ENCODE measurements around the gene NHLH1.

The NHLH1 gene

DNA sequence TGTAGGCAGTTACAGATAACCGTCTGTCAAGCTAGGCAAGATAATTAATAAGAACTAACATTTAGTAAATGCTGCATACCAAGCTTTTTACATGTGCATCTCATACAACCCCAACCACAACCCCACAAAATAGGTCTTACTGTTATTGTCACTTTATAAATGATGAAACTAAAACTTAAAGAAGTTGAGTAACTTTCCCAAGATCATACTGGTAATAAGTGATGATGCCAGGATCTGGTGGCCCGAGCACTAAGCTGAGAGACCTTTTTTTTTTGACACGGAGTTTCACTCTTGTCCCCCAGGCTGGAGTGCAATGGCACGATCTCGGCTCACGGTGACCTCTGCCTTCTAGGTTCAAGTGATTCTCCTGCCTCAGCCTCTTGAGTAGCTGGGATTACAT, 21.9 kb upstream of the NHLH1 start:
- no peak overlapping the region for H3K4me3 ChIP-seq (ENCODE audit: low read depth, low read length)
- DNase-seq (ENCODE audit: low read depth), result no peak
- TF ChIP-seq, protein P1, sequence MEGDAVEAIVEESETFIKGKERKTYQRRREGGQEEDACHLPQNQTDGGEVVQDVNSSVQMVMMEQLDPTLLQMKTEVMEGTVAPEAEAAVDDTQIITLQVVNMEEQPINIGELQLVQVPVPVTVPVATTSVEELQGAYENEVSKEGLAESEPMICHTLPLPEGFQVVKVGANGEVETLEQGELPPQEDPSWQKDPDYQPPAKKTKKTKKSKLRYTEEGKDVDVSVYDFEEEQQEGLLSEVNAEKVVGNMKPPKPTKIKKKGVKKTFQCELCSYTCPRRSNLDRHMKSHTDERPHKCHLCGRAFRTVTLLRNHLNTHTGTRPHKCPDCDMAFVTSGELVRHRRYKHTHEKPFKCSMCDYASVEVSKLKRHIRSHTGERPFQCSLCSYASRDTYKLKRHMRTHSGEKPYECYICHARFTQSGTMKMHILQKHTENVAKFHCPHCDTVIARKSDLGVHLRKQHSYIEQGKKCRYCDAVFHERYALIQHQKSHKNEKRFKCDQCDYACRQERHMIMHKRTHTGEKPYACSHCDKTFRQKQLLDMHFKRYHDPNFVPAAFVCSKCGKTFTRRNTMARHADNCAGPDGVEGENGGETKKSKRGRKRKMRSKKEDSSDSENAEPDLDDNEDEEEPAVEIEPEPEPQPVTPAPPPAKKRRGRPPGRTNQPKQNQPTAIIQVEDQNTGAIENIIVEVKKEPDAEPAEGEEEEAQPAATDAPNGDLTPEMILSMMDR (IDR thresholded peaks at IDR 0.05; ENCODE audit: insufficient read depth, low read depth, low read length, missing control alignments), result no peak

DNA sequence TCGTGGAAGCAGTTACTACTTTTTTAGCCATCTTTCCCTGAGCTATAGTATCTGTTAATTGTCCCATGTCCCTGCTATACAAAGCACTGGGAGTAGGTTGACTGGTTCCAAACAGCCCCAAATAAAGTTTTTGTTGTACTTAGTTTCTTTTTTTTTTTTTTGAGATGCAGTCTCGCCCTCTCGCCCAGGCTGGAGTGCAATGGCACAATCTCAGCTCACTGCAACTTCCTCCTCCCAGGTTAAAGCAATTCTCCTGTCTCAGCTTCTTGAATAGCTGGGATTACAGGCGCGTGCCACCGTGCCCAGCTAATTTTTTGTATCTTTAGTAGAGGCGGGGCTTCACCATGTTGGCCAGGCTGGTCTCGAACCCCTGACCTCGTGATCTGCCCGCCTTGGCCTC, 20.4 kb upstream of the NHLH1 start:
- H3K4me3 ChIP-seq (ENCODE audit: low read depth, low read length), result no peak overlapping the region
- DNase-seq (ENCODE audit: low read depth), result no peak
- TF ChIP-seq, protein P1 (IDR thresholded peaks at IDR 0.05; ENCODE audit: insufficient read depth, low read depth, low read length, missing control alignments), result no peak

DNA sequence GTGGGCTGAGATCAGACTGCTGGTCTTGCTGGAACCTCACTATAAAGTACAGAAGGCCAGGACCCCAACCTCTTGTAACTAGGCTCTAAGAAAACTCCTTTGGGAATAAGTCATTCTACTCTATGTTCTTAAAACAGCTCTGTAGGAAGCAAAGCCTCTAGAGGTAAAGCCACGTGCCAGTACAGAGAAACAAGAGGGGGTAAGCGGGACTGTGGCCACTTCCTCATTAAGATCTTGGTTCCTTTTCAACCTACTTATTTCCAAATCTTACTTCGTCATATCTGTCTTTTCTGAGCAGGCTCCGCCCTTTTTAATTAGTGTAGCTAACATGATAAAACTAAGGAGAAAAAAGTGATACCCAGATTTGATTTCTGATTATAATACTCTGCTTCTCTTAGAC, 19.9 kb upstream of the NHLH1 start:
- H3K4me3 ChIP-seq (ENCODE audit: low read depth, low read length), result no peak overlapping the region
- TF ChIP-seq, protein P1 (IDR thresholded peaks at IDR 0.05; ENCODE audit: insufficient read depth, low read depth, low read length, missing control alignments), result no peak
- DNase-seq (ENCODE audit: low read depth), result peak; percentile 73

DNA sequence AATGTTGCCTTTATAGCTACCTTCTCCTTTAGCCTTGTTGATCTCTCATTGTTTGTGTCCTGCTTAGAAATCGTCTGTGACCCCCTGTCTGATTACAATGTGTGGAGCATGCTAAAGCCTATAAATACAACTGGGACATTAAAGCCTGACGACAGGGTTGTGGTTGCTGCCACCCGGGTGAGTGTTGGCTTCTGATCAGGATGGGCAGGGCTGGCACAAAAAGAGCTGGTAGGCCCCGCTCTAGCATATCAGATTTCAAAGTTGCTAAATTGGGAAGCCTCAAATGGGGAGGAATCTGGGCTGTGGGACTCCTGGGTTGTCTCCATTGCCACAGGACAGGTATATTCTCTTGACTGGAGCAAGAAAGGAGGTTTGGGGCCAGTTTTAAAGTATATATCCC, 15.2 kb upstream of the NHLH1 start:
- TF ChIP-seq, protein P1 (IDR thresholded peaks at IDR 0.05; ENCODE audit: insufficient read depth, low read depth, low read length, missing control alignments), result no peak

DNA sequence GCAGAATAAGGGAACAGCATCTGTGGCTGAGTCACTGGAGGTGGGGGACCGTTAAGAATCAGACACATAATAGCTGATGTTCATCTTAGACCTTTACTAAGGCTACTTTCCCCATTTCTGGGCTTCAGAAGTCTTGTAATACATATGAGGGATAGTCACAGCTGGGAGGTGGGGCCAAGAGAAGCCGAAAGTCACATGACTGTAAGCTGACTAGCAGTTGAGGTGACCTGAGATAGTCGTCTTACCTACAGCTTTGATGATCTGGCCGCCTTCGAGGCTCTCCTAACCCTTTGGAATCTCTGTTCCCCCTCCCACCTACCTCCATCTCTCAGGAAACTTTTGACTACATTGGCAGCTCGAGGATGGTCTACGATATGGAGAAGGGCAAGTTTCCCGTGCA, 14.3 kb upstream of the NHLH1 start:
- H3K4me3 ChIP-seq (ENCODE audit: low read depth, low read length), result no peak overlapping the region
- DNase-seq (ENCODE audit: low read depth), result no peak
- TF ChIP-seq, protein P1 (IDR thresholded peaks at IDR 0.05; ENCODE audit: insufficient read depth, low read depth, low read length, missing control alignments), result no peak

More for the DNA sequence above, 15.2 kb upstream of the NHLH1 start:
- H3K4me3 ChIP-seq (ENCODE audit: low read depth, low read length), result no peak overlapping the region
- no peak for DNase-seq (ENCODE audit: low read depth)

DNA sequence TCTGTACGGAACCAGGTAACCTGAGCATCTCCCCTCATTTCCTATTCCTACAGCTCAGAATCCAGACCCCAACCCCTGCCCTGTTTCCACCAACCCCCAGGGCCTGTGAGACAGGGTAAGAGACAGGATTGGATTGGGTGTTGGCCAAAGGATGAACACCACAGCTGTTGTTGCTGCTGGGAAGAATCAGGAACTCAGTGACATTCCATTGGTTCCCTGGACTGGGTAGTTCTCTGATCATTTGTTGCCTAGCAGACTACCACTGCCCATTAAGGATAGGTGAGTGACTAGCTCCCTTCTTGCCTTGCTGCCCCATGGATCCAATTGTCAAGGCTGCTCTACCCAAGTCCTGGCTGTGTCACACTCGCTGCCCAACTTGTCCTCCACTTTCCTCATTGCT, 13.6 kb upstream of the NHLH1 start:
- H3K4me3 ChIP-seq (ENCODE audit: low read depth, low read length), result no peak overlapping the region
- TF ChIP-seq, protein P1 (IDR thresholded peaks at IDR 0.05; ENCODE audit: insufficient read depth, low read depth, low read length, missing control alignments), result no peak
- DNase-seq (ENCODE audit: low read depth), result no peak

DNA sequence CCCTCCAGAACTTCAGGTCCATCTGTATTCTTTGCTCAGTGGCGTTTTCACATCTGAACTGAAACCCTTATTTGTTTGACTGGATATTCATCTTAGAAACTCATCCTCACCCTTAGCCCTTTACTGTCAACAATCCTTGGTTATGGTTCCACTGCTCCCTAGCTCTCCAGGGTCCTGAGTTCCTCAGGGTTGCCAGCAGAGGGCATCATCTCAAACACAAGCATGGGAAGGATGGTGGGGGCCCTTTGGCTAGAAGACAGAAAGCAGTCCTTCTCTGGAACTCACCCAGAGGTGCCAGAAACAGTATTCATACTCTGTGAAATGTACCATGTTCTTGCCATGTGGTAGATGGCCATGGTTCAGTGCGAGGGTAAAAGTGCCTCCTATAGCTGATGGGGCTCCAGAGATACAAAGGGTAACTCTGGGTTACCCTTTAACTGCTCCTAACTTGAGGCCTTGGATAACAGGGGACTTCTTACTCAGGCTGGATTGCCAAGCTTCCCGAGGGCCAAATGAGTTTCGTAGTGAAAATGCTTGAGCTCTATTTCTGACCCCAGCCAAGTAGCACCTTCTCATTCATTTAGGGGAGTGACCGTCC, 12.4 kb upstream of the NHLH1 start:
- peak; percentile 35 for DNase-seq (ENCODE audit: low read depth)
- no peak overlapping the region for H3K4me3 ChIP-seq (ENCODE audit: low read depth, low read length)
- TF ChIP-seq, protein P1 (IDR thresholded peaks at IDR 0.05; ENCODE audit: insufficient read depth, low read depth, low read length, missing control alignments), result peak; percentile 48

Data from GM12865 (cell line).